Testis (tissue), 2 donors: ENCODE results near the gene SETD2.

Experiments used
- POLR2A ChIP-seq: fragments of 450-650 bp; IDR thresholded peaks from one replicate; pipeline ENCODE4 v1.6.1; 2017; ENCODE audit warnings: antibody characterized with exemption, mild to moderate bottlenecking, moderate library complexity
- TF ChIP-seq, protein P1 (sequence below), 3 experiments: fragments of 450-650 bp in 2 of 3; fragments of 200-600 bp in 1 of 3; sonication (generic) in 1 of 3; IDR thresholded peaks; one replicate each; pipeline ENCODE4 v1.5.1; 2016 to 2019; ENCODE audit warnings: antibody characterized with exemption in 3 of 3, mild to moderate bottlenecking in 2 of 3, moderate library complexity in 1 of 3

DNA sequence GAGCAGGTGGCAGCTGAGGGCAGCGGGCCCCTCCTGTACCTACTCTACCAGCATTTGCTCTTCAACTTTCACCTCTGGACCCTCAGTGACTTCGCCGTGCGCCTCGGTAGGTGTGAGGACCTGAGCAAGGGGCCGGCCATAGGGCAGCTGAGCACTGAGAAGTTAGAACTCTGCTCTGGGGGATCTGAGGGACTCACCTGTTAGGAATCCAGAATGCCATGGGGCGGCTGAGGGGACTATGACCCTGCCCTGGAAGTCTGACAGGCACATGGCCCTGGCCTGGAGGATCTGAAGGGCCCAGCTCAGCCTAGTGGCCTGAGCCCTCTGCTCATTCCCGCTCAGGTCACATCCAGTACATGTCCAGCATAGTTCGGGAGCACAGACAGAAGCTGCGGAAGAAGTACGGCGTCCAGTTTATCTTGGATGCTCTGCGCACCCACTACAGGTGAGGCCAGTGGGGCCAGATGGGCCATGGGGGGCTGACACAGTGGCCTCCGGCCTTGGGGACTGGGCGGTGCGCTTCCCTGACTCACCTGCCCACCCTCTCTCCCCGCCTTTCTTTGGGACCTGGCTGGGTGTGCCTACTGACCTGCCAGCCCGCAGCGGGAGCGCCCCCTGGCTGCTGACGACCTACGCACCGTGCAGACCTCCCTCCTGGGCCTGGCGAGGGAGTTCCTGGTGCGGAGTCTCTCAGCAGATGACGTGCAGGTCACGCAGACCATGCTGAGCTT is 165.6 kb downstream of the SETD2 start:
- TF ChIP-seq, protein P1, sequence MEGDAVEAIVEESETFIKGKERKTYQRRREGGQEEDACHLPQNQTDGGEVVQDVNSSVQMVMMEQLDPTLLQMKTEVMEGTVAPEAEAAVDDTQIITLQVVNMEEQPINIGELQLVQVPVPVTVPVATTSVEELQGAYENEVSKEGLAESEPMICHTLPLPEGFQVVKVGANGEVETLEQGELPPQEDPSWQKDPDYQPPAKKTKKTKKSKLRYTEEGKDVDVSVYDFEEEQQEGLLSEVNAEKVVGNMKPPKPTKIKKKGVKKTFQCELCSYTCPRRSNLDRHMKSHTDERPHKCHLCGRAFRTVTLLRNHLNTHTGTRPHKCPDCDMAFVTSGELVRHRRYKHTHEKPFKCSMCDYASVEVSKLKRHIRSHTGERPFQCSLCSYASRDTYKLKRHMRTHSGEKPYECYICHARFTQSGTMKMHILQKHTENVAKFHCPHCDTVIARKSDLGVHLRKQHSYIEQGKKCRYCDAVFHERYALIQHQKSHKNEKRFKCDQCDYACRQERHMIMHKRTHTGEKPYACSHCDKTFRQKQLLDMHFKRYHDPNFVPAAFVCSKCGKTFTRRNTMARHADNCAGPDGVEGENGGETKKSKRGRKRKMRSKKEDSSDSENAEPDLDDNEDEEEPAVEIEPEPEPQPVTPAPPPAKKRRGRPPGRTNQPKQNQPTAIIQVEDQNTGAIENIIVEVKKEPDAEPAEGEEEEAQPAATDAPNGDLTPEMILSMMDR (IDR thresholded peaks at IDR 0.05), result peak; percentile 68 to 86 (median 73)
- no peak for TF ChIP-seq POLR2A
